Lower lobe of right lung (tissue), 2 donors: Measurements from ENCODE around the gene TNIK. TPM values are rescaled to one million over a fixed set of nuclear protein-coding genes. Genes with fewer than 3 reads are reported as not detected.
A peak's percentile ranks its signal among the peaks of the same experiment; 100 is the strongest.

Source experiments
- ATAC-seq, 2 donors: fragments of 200-7000 bp; cut with Tn5 transposase; one replicate each; pipeline ENCODE4 v1.9.1; 2020 to 2022; ENCODE audit warnings: mild to moderate bottlenecking in 2 of 2, moderate library complexity in 2 of 2
- DNase-seq: peaks from one replicate; pipeline ENCODE4 v3.0.0-alpha.2; 2020
- H3K27ac ChIP-seq: fragments of 200-600 bp; one replicate; pipeline ENCODE4 v1.8.0; 2022
- H3K27me3 ChIP-seq: fragments of 200-600 bp; one replicate; pipeline ENCODE4 v1.8.0; 2022; ENCODE audit warnings: low read depth
- H3K36me3 ChIP-seq: fragments of 200-600 bp; one replicate; pipeline ENCODE4 v1.8.0; 2022; ENCODE audit warnings: mild to moderate bottlenecking
- H3K4me1 ChIP-seq: fragments of 200-600 bp; one replicate; pipeline ENCODE4 v1.8.0; 2022
- H3K4me3 ChIP-seq: fragments of 200-600 bp; one replicate; pipeline ENCODE4 v1.8.0; 2022; ENCODE audit warnings: mild to moderate bottlenecking
- H3K9me3 ChIP-seq: fragments of 200-600 bp; one replicate; pipeline ENCODE4 v1.8.0; 2022
- CTCF ChIP-seq: fragments of 200-600 bp; IDR thresholded peaks from one replicate; pipeline ENCODE4 v1.8.0; 2022; ENCODE audit warnings: antibody characterized with exemption, mild to moderate bottlenecking
- intact Hi-C: fragments of 100-400 bp; cut with DNase I; formaldehyde crosslinking; loops from one replicate; pipeline ENCODE4 v1.11.0; 2022
- total RNA-seq: library from RNA; stranded (reverse); fragmentation: NEBNext Ultra II Directional; extraction: Animal tissue kit (Norgen Biotek cat#: 25700); gene quantifications from one replicate; pipeline ENCODE4 v1.2.1, GENCODE V29; 2021
- donor health status: DM: no; HTN: yes; CAD: no; lungs with severe emphysema.

The TNIK gene
- total RNA-seq, 1 donor from 2014 or later = 29.3 TPM

DNA sequence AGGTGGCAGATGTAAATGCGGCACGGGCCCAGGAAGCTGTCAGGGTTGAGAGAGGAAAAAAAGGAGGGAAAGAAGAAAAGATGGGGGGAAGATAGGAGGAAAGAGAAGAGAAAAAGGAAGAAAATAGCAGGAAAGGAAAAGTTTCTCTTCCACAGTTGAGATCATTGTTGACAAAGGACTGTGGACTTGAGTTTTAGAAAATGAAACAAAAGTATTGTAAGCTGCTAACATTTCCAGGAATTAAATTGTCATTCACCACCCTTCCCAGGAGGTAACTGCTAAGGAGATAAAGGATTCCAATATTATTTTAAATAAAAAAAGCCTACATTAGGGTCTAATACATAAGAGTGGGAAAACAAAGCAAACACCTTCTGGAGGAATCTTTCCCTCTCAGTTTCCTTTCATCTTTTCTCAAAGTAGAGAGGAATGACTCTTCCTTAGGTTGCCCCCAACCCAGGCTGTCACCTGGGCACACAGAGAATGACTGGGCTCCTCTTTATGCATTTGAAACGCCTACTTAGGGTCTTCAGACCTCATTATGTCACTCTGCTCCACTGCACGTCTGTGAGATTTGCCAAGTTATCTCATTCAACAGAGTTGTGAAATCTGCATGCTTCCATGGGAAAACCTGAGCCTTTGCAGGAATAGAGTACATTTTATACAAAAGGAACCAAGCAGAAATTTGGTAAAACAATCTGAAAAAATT, 194.0 kb downstream of the TNIK start:
- intact Hi-C loops = no loop called here
- DNase-seq (no peak), ATAC-seq (no peak)
- no peak overlapping the region for H3K27ac ChIP-seq
- H3K4me3 ChIP-seq = no peak overlapping the region
- no peaks in the 10 kb centered on the region for H3K9me3 ChIP-seq
- no peaks in the 10 kb centered on the region for H3K36me3 ChIP-seq
- H3K27me3 ChIP-seq = no peaks in the 10 kb centered on the region
- peaks cover 21% of the 10 kb centered on the region for H3K4me1 ChIP-seq
- TF ChIP-seq CTCF = no peak

DNA sequence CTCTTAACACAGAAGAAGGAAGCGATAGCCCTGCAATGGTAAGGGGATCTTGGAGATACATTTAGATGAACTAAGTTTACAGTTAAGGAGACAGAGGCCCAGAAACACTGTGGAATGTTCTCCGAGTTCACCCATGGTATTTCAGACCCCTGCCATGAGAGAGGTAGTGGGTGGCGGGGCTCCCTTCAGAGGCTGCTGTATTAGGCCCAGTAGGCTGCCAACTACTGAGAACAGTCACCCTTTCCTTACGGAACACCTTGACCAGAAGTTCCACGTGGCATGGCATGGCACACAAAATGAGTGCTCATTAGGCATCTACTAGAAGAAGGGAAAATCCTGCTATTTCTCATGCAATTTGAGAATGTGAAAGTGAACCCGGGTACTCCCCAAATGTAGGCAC, 195.4 kb downstream of the TNIK start:
- no peak for ATAC-seq
- Histone ChIP-seq H3K4me1 (peaks cover 15% of the 10 kb centered on the region), H3K36me3 (no peaks in the 10 kb centered on the region), H3K9me3 (no peaks in the 10 kb centered on the region), H3K27me3 (no peaks in the 10 kb centered on the region), H3K4me3 (no peak overlapping the region), H3K27ac (no peak overlapping the region)
- no peak for TF ChIP-seq CTCF
- intact Hi-C loops = no loop called here
- DNase-seq = no peak

DNA sequence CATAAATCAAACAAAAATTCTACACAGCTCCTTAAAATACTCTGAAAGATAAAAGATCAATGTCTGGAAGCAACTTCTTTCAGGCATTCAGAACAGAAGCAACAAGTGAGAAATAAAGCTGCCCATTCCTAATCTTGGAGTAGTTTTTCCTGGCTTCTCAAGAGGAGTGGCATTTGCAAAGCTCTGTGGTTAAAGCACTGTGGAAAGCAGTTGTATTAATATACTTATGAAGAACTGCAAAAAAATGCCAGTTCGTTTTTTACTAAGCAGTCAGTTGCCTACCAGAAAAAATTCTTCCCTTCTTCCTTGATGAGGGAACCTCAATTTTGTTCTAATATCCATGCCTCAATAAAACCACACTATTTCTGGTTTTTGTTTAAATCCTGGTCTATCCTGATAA, 197.8 kb downstream of the TNIK start:
- Histone ChIP-seq H3K4me1 (peaks cover 22% of the 10 kb centered on the region), H3K27ac (no peak overlapping the region), H3K36me3 (no peaks in the 10 kb centered on the region), H3K4me3 (no peak overlapping the region), H3K9me3 (no peaks in the 10 kb centered on the region), H3K27me3 (no peaks in the 10 kb centered on the region)
- intact Hi-C loops = no loop called here
- no peak for TF ChIP-seq CTCF
- ATAC-seq (no peak), DNase-seq (no peak)

DNA sequence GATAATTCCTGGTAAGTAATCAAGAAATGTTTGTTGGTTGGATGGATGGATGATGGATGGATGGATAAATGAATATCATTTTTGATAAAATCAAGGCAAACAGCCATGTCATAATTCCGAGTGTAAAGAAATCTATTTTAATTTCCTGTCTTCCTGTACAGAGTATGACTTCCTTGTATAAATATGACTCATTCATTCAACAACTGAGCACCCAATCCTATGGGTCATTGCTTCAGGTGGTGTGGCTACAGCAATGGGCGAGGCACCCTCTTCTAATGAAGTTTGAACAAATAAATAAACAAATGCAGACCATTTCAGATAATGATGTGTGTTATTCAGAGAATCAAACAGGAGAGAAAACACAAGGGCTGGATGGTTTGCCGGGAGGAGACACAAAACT, 198.7 kb downstream of the TNIK start:
- Histone ChIP-seq H3K36me3 (no peaks in the 10 kb centered on the region), H3K27ac (no peak overlapping the region), H3K4me1 (peaks cover 19% of the 10 kb centered on the region), H3K4me3 (no peak overlapping the region), H3K27me3 (no peaks in the 10 kb centered on the region), H3K9me3 (no peaks in the 10 kb centered on the region)
- ATAC-seq (peak; percentile 65 to 67), DNase-seq (no peak)
- intact Hi-C loops = no loop called here
- no peak for TF ChIP-seq CTCF

GRCh38 chr3:171260899-171261298, 199.3 kb downstream of the TNIK start:
- DNase-seq (no peak), ATAC-seq (no peak)
- no peaks in the 10 kb centered on the region for H3K36me3 ChIP-seq
- TF ChIP-seq CTCF = no peak
- H3K27me3 ChIP-seq = no peaks in the 10 kb centered on the region
- H3K9me3 ChIP-seq = no peaks in the 10 kb centered on the region
- H3K27ac ChIP-seq = no peak overlapping the region
- H3K4me3 ChIP-seq = no peak overlapping the region
- intact Hi-C loops = no loop called here
- peaks cover 13% of the 10 kb centered on the region for H3K4me1 ChIP-seq
